Skeletal muscle satellite cell (primary cell): ENCODE results near the gene CTNND2.

Experiments
- H3K27me3 ChIP-seq: 2 replicates; pipeline ENCODE4 v1.7.0; 2013; ENCODE audit warnings: low read length; ENCODE audit not compliant: control insufficient read depth, insufficient read depth
- H3K36me3 ChIP-seq: 2 replicates; pipeline ENCODE4 v1.7.0; 2013; ENCODE audit warnings: mild to moderate bottlenecking, control low read depth, low read length; ENCODE audit not compliant: insufficient read depth
- H3K4me1 ChIP-seq: 2 replicates; pipeline ENCODE4 v1.7.0; 2013; ENCODE audit warnings: low read length; ENCODE audit not compliant: control insufficient read depth, insufficient read depth
- H3K4me2 ChIP-seq: 2 replicates; pipeline ENCODE4 v1.7.0; 2013; ENCODE audit warnings: mild to moderate bottlenecking, low read length
- H3K4me3 ChIP-seq: 2 replicates; pipeline ENCODE4 v1.7.0; 2013; ENCODE audit warnings: low read length
- H3K9ac ChIP-seq: 2 replicates; pipeline ENCODE4 v1.7.0; 2013; ENCODE audit warnings: mild to moderate bottlenecking, low read depth, low read length, moderate library complexity
- H3K9me3 ChIP-seq: replicated peaks from 2 replicates; pipeline ENCODE4 v1.7.0; 2013; ENCODE audit warnings: mild to moderate bottlenecking, control low read depth, low read length

The CTNND2 gene

DNA sequence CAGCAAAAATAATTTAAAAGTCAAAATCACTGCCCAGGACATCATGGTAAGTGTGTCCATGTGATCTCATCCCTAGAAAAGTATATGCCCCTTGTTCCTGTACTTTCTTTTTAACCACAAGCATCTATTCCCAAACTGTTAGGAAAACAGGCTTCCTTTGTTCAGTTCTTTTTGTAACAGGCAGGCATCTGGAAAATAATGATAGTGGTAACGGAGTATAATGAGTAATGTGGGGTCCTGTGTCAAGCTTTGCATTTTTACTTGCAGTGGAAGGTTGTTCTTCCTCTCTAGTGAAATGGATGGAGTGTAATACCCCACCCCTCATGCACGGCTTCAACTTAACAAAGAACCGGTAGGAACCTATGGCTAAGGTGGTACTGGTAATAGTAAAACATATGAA, 532.1 kb downstream of the CTNND2 start:
- H3K4me1 ChIP-seq, result no peaks in the 10 kb centered on the region
- no peaks in the 10 kb centered on the region for H3K9me3 ChIP-seq
- H3K9ac ChIP-seq, result no peak overlapping the region
- H3K4me2 ChIP-seq, result no peak overlapping the region
- H3K36me3 ChIP-seq, result no peaks in the 10 kb centered on the region
- no peak overlapping the region for H3K4me3 ChIP-seq
- no peaks in the 10 kb centered on the region for H3K27me3 ChIP-seq

DNA sequence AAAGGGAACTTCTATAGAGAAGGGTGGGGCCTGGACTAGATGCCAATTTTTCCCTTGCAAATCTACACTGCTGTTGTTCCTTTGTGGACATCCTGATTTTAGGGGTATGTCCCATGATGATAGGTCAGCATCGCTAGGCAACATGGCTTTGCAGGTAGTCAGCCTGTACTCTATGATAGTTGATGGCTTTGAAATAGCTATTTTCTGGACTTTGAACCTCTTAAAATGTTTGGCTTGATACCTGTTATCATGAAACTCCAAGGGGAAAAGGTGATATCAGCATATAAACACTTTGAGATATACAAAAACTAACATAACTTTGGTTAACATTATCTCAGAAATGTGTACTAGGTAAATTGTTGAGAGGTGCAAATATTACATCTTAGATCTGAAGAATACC, 533.2 kb downstream of the CTNND2 start:
- Histone ChIP-seq H3K36me3 (no peaks in the 10 kb centered on the region), H3K4me1 (no peaks in the 10 kb centered on the region), H3K4me2 (no peak overlapping the region), H3K9ac (no peak overlapping the region), H3K9me3 (no peaks in the 10 kb centered on the region), H3K4me3 (no peak overlapping the region), H3K27me3 (no peaks in the 10 kb centered on the region)

DNA sequence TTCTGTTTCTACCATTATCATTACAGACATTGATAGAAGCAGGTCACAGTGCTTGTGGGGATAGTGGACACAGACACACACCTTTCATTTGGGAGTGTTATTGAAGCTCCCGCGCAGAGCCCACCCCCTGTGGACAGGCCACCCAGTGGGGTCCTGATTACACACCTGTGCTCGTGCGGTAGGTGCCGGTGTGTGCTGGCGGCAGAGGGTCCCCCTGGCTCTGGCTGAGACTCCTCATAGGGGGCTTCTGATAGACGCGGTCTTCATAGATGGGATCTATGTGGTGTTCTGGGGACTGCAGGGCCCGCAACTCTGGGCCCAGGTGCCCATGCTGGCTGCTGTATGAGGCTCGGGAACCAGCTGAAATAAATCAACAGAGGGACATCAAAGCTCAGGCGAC, 539.7 kb downstream of the CTNND2 start:
- no peaks in the 10 kb centered on the region for H3K9me3 ChIP-seq
- H3K4me3 ChIP-seq, result no peak overlapping the region
- H3K9ac ChIP-seq, result no peak overlapping the region
- H3K4me1 ChIP-seq, result no peaks in the 10 kb centered on the region
- H3K36me3 ChIP-seq, result no peaks in the 10 kb centered on the region
- no peaks in the 10 kb centered on the region for H3K27me3 ChIP-seq
- H3K4me2 ChIP-seq, result no peak overlapping the region

DNA sequence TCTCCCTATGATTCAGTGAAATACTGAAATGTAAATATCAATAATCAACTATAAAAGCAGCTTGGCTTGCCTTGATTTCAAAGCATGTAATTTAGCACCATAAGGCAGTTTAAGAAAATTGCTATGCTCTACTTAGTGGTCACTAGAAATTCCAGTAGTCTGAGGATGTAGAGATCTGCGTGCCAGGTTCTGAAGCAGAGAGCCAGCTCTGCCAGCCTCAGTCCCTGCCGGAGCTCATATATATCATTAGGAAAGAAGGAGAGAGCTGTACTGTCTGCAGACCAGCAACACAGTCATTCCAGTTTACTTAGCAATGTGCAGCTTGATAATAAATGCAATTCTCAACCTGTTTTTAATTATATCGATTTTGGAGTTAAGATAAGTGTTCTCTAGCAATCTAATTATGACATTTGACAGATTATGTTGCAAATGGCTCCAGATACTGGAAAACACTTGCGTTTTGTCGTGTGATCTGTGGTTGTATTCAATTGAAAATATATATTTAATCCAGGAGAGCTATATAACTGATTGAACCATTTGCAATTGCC, 540.5 kb downstream of the CTNND2 start:
- H3K4me3 ChIP-seq, result no peak overlapping the region
- no peak overlapping the region for H3K9ac ChIP-seq
- H3K4me2 ChIP-seq, result no peak overlapping the region
- no peaks in the 10 kb centered on the region for H3K27me3 ChIP-seq
- H3K9me3 ChIP-seq, result no peaks in the 10 kb centered on the region
- H3K4me1 ChIP-seq, result no peaks in the 10 kb centered on the region
- H3K36me3 ChIP-seq, result no peaks in the 10 kb centered on the region

DNA sequence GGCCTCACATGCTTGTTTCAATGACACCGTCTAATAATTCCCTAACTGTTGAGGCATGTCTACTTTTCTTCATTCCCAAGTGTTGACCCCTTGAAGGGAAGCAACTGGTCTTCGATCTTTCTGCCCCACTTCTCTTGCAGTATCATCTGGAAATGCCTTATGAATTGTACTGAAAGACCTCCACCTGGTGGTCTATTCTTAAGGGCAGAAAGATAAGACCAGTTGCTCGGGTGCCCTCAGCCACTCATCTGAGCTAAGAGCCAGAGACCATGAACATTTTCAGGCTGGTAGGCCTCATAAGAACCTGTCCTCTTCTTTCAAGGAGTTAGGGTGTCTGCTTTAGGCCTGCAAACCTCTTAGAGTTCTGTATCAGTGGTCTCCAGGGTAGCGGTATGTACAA, 542.5 kb downstream of the CTNND2 start:
- Histone ChIP-seq H3K4me3 (no peak overlapping the region), H3K27me3 (no peaks in the 10 kb centered on the region), H3K9me3 (no peaks in the 10 kb centered on the region), H3K36me3 (no peaks in the 10 kb centered on the region), H3K9ac (no peak overlapping the region), H3K4me1 (no peaks in the 10 kb centered on the region), H3K4me2 (no peak overlapping the region)

DNA sequence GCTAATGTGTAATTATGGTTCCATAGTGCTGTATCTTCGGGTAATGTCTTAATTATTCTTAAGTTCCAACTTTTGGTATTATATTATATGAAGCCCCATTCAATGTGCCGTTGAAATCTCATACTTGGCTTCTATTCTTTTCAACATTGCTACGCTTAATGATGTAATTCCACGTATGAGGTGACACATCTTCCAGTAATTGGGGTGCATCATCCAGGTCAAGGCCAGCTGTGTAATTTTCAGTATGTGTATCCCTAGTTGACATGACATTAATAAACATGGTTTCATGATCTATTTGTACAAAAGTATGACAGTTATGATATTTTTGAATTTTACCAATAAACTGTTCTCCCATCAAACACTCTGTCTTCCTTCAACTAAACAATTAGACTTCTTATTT, 546.3 kb downstream of the CTNND2 start:
- Histone ChIP-seq H3K4me2 (no peak overlapping the region), H3K36me3 (no peaks in the 10 kb centered on the region), H3K9ac (no peak overlapping the region)

DNA sequence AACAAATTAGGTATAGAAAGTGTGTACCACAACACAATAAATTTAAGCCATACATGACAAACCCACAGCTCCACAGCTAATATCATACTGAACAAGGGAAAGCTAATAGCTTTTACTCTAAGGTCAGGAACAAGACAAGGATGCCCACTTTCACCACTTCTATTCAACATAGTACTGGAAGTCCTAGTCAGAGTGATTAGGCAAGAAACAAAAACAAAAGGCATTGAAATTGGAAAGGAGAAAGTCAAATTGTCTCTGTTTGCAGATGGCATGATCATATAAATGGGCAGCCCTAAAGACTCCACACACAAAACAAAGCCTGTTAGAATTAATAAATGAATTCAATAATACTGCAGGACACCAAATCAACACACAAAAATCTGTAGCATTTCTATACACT, 548.8 kb downstream of the CTNND2 start:
- H3K4me3 ChIP-seq, result no peak overlapping the region
- no peaks in the 10 kb centered on the region for H3K27me3 ChIP-seq
- no peak overlapping the region for H3K4me2 ChIP-seq
- no peaks in the 10 kb centered on the region for H3K4me1 ChIP-seq
- H3K9ac ChIP-seq, result no peak overlapping the region
- no peaks in the 10 kb centered on the region for H3K9me3 ChIP-seq
- H3K36me3 ChIP-seq, result no peaks in the 10 kb centered on the region

More for the DNA sequence above, 546.3 kb downstream of the CTNND2 start:
- H3K27me3 ChIP-seq, result no peaks in the 10 kb centered on the region
- H3K4me1 ChIP-seq, result no peaks in the 10 kb centered on the region
- H3K4me3 ChIP-seq, result no peak overlapping the region
- H3K9me3 ChIP-seq, result no peaks in the 10 kb centered on the region

DNA sequence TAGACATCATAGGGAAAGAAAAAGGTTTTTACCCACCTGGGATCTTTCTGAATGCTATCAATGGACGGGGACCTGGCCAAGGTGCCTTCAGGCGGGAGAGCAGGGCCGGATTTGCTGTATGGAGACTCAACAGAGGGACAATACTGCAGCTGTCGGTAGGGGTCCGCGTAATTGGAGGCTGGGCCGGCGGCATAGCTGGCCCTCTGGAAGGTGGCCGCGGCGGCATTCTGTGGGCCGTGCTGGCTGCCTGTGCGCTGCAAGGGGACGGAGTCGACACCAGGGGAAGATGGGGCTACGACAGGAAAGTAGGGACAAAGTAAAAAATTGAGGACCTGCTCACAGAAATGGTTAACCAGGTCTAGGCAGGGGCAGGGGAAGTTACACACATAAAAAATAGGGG, 557.9 kb downstream of the CTNND2 start:
- H3K27me3 ChIP-seq, result no peaks in the 10 kb centered on the region
- no peaks in the 10 kb centered on the region for H3K36me3 ChIP-seq
- H3K4me1 ChIP-seq, result no peaks in the 10 kb centered on the region
- no peak overlapping the region for H3K4me2 ChIP-seq
- no peak overlapping the region for H3K4me3 ChIP-seq
- H3K9ac ChIP-seq, result no peak overlapping the region
- no peaks in the 10 kb centered on the region for H3K9me3 ChIP-seq

DNA sequence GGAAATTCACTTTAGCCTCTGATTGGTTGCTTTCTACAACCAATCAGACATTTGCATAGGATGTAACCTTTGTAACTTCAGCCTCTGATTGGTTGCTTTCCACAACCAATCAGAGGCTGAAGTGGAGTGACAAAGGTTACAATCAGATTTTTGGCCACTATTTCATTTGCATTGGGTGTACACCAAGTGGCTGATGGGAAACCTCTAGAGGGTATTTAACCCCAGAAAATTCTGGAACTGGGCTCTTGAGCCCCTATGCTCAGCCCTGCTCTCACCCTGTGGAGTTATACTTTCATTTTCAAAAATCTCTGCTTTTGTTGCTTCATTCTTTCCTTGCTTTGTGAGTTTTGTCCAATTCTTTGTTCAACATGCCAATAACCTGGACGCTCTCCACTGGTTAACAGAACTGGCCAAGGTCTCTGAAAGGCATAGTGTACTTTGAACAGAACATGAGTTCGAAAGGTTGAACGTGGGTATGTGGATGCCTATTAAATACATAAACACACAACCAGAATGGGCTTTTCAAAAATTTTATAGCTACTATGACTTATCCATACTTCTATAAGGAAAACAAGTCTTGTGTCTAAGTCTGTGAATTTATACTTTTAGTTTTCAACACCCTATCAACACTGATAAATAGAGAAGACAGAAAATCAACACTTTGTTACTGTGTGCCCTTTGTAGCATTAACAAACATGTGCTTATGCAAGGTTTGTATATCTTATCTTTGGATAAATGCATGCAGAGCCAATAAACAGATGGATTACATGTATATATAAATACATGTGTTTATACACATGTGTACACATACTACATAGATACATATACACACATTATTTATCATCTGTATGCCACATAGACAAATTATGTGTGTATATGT, 568.1 kb downstream of the CTNND2 start:
- Histone ChIP-seq H3K9ac (no peak overlapping the region), H3K36me3 (no peaks in the 10 kb centered on the region), H3K4me1 (no peaks in the 10 kb centered on the region), H3K27me3 (no peaks in the 10 kb centered on the region), H3K4me2 (no peak overlapping the region), H3K9me3 (no peaks in the 10 kb centered on the region), H3K4me3 (no peak overlapping the region)

DNA sequence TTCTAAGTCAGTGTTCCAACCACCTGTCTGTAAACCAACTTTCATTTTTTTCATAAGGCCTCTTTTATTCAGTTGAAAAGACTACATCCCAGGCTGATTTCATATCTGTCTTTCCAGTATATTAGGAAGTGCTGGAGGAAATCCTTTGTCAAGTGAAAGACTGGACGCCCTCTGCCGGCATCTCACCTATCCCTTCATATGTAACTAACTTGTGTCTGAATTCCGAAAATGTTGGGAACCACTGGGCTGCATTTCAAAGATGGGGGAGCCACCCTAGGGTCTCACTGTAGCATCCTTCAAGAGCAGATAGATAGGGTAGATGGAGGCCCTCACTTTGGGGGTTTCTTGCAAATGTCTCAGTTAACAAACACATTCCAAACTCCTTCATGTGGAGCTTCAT, 569.8 kb downstream of the CTNND2 start:
- Histone ChIP-seq H3K27me3 (no peaks in the 10 kb centered on the region), H3K9me3 (no peaks in the 10 kb centered on the region), H3K36me3 (no peaks in the 10 kb centered on the region), H3K4me1 (no peaks in the 10 kb centered on the region), H3K4me2 (no peak overlapping the region), H3K9ac (no peak overlapping the region), H3K4me3 (no peak overlapping the region)

DNA sequence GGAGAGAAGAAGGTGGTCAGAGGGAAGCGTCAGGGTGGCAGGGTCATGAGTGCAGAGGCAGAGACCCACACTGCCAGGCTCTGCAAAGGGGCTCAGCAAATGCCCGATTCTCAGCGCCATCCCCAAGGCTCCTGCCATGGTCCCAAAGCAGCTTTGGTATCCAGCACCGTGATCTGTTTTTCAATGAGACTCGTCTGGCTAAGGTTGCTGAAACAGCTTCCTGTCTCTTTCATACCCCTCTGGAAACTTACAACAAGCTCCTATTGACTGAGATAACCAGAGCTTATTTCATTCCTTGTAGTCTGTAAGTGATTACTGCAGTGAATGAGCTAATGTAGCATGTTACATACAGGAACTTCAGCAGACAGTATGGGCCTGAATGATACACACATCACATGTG, 574.6 kb downstream of the CTNND2 start:
- H3K4me1 ChIP-seq, result no peaks in the 10 kb centered on the region
- no peaks in the 10 kb centered on the region for H3K36me3 ChIP-seq
- H3K4me3 ChIP-seq, result no peak overlapping the region
- no peak overlapping the region for H3K4me2 ChIP-seq
- H3K9me3 ChIP-seq, result no peaks in the 10 kb centered on the region
- H3K27me3 ChIP-seq, result no peaks in the 10 kb centered on the region
- no peak overlapping the region for H3K9ac ChIP-seq
